GM12874 (cell line): ENCODE data around the gene PLCB4.

Source experiments
- CTCF ChIP-seq: IDR thresholded peaks from 2 replicates; pipeline ENCODE4 v1.5.1; 2011; ENCODE audit warnings: low read depth, mild to moderate bottlenecking, control low read depth, low read length, moderate library complexity; ENCODE audit not compliant: insufficient read depth

The PLCB4 gene

GRCh38 chr20:9025643-9026042, 43.2 kb upstream of the PLCB4 start:
- no peak for TF ChIP-seq CTCF

GRCh38 chr20:9027626-9028025, 41.3 kb upstream of the PLCB4 start:
- TF ChIP-seq CTCF, result no peak

GRCh38 chr20:9028419-9028818, 40.5 kb upstream of the PLCB4 start:
- no peak for TF ChIP-seq CTCF

- no peak for TF ChIP-seq CTCF
Measured at GRCh38 chr20:9031991-9032390, 36.9 kb upstream of the PLCB4 start.

GRCh38 chr20:9032758-9033157, 36.1 kb upstream of the PLCB4 start:
- TF ChIP-seq CTCF, result no peak

GRCh38 chr20:9035126-9035525, 33.8 kb upstream of the PLCB4 start:
- TF ChIP-seq CTCF, result no peak

GRCh38 chr20:9036593-9036992, 32.3 kb upstream of the PLCB4 start:
- TF ChIP-seq CTCF, result no peak

GRCh38 chr20:9038791-9039535, 29.9 kb upstream of the PLCB4 start:
- TF ChIP-seq CTCF, result no peak
